Skeletal muscle satellite cell (primary cell): ENCODE measurements around the gene ASB12. TPM values are rescaled to one million over a fixed set of nuclear protein-coding genes. Genes with fewer than 3 reads are reported as not detected.

Source experiments
- H3K27me3 ChIP-seq: 2 replicates; pipeline ENCODE4 v1.7.0; 2013; ENCODE audit warnings: low read length; ENCODE audit not compliant: control insufficient read depth, insufficient read depth
- H3K36me3 ChIP-seq: 2 replicates; pipeline ENCODE4 v1.7.0; 2013; ENCODE audit warnings: mild to moderate bottlenecking, control low read depth, low read length; ENCODE audit not compliant: insufficient read depth
- H3K4me1 ChIP-seq: 2 replicates; pipeline ENCODE4 v1.7.0; 2013; ENCODE audit warnings: low read length; ENCODE audit not compliant: control insufficient read depth, insufficient read depth
- H3K4me2 ChIP-seq: 2 replicates; pipeline ENCODE4 v1.7.0; 2013; ENCODE audit warnings: mild to moderate bottlenecking, low read length
- H3K4me3 ChIP-seq: 2 replicates; pipeline ENCODE4 v1.7.0; 2013; ENCODE audit warnings: low read length
- H3K9ac ChIP-seq: 2 replicates; pipeline ENCODE4 v1.7.0; 2013; ENCODE audit warnings: mild to moderate bottlenecking, low read depth, low read length, moderate library complexity
- H3K9me3 ChIP-seq: replicated peaks from 2 replicates; pipeline ENCODE4 v1.7.0; 2013; ENCODE audit warnings: mild to moderate bottlenecking, control low read depth, low read length
- small RNA-seq: library from RNA; depleted of rRNA; stranded (forward); fragments of <200 nt; gene quantifications from one replicate; pipeline ENCODE3, GENCODE V24; 2012

ASB12 gene

DNA sequence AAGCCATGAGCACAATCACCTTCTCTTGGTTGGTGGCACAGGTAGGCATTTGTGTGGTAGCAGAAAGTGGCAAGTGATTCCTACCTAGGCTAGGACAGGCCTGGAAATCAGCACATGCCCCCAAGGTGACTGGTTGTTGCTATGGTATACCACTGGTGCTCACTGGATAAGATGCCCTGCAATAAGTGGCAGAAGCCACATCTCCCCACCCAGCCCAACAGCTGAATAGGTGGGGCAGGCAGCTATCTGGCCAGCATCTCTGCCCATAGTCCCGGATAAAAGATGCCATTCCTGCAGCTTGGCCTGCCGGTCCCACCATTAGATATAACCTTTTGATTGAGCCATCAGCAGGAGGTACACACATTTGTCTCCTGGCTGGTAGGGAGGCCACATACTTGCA, 46.0 kb downstream of the ASB12 start:
- no peaks in the 10 kb centered on the region for H3K9me3 ChIP-seq
- no peak overlapping the region for H3K9ac ChIP-seq
- no peak overlapping the region for H3K4me2 ChIP-seq
- no peaks in the 10 kb centered on the region for H3K4me1 ChIP-seq
- no peaks in the 10 kb centered on the region for H3K36me3 ChIP-seq
- no peak overlapping the region for H3K4me3 ChIP-seq
- no peaks in the 10 kb centered on the region for H3K27me3 ChIP-seq

DNA sequence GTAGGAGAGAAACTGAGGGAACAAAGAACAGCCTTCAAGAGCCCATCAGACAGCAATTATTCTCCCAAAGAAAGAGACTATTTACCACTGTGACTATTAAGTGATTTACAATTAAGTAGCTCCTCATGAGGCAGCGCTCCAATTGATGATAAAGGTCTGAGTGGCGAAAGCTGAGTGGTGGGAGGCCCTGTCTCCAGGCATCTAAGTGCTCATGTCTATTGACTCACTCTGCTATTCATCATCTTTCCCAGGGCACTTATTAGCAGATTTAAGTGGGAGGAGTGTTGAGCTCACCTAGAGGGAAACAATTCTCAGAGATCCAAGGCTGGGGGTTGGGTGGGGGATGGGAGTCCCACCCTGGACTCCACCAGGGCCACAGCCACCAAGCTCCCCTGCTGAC, 48.2 kb downstream of the ASB12 start:
- Histone ChIP-seq H3K9me3 (no peaks in the 10 kb centered on the region), H3K4me1 (no peaks in the 10 kb centered on the region), H3K4me3 (no peak overlapping the region), H3K36me3 (no peaks in the 10 kb centered on the region), H3K9ac (no peak overlapping the region), H3K27me3 (no peaks in the 10 kb centered on the region), H3K4me2 (no peak overlapping the region)

DNA sequence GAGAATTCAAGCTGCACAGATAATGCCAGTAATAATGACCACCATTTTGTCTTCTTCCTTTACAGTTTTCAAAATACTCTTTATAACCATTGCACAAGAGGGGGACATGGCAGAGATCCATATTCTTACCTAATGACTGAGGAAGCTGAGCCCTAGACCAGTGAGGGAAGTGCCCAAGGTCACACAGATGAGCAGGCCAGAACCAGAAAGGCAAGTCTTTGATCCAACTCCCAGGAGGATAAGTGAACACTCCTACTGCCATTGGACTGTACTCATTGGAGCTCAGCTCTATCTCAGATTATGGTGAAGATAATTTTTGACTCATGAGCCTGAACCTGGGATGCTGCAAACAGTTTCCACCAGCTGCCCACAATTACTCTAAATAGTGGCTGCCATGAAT, 53.5 kb downstream of the ASB12 start:
- Histone ChIP-seq H3K9ac (no peak overlapping the region), H3K4me3 (no peak overlapping the region), H3K4me2 (no peak overlapping the region), H3K9me3 (no peaks in the 10 kb centered on the region), H3K4me1 (no peaks in the 10 kb centered on the region), H3K36me3 (no peaks in the 10 kb centered on the region), H3K27me3 (no peaks in the 10 kb centered on the region)

Small RNA genes lying within 50 kb of the gene (small RNA-seq; reads per million reads assigned to genes)
- not detected for gene RN7SL799P
